K562 (cell line): ENCODE data around the gene COA7. TPM values are rescaled to one million over a fixed set of nuclear protein-coding genes. Genes with fewer than 3 reads are reported as not detected.

Experiments
- CREM ChIP-seq: IDR thresholded peaks from 2 replicates; pipeline ENCODE4 v1.6.1; 2014; ENCODE audit warnings: antibody characterized with exemption, low read depth
- E2F1 ChIP-seq: sonication (generic); formaldehyde crosslinking; IDR thresholded peaks from 2 replicates; pipeline ENCODE4 v1.8.1; 2023; ENCODE audit warnings: mild to moderate bottlenecking, missing genetic modification reagents, moderate library complexity
- EP400 ChIP-seq: fragments of 450-650 bp; IDR thresholded peaks from 2 replicates; pipeline ENCODE4 v1.6.1; 2017; ENCODE audit warnings: antibody characterized with exemption, mild to moderate bottlenecking, moderate library complexity
- FOS ChIP-seq: IDR thresholded peaks from 3 replicates; pipeline ENCODE4 v1.6.1; 2011; ENCODE audit not compliant: insufficient read length; ENCODE audit errors: extremely low read depth
- HSF4 ChIP-seq: fragments of 250-450 bp; sonication (Bioruptor Pico); IDR thresholded peaks from 2 replicates; pipeline ENCODE4 v2.1.2; 2022; ENCODE audit warnings: mild to moderate bottlenecking, moderate library complexity, borderline replicate concordance
- MEF2A ChIP-seq: IDR thresholded peaks from 2 replicates; pipeline ENCODE4 v1.6.1; 2011; ENCODE audit warnings: low read depth, mild to moderate bottlenecking, low read length, moderate library complexity; ENCODE audit not compliant: control insufficient read depth
- REST ChIP-seq, 2 experiments: fragments of 450-650 bp; formaldehyde crosslinking in 1 of 2; IDR thresholded peaks; 2 replicates each; pipeline versions ENCODE4 v1.4.0 to v1.6.1; 2014 to 2020; ENCODE audit warnings: mild to moderate bottlenecking in 2 of 2, borderline replicate concordance in 1 of 2, low read depth in 1 of 2
- SIN3B ChIP-seq: fragments of 450-650 bp; IDR thresholded peaks from 2 replicates; pipeline ENCODE4 v1.6.1; 2017; ENCODE audit warnings: low read depth, mild to moderate bottlenecking, moderate library complexity
- SLC30A9 ChIP-seq: fragments of 250-450 bp; sonication (Bioruptor Pico); IDR thresholded peaks from 2 replicates; pipeline ENCODE4 v1.8.0; 2022; ENCODE audit warnings: mild to moderate bottlenecking, moderate library complexity
- TAF1 ChIP-seq: IDR thresholded peaks from 2 replicates; pipeline ENCODE4 v1.6.1; 2011; ENCODE audit warnings: mild to moderate bottlenecking, low read length, moderate library complexity; ENCODE audit not compliant: insufficient read depth, control insufficient read depth, severe bottlenecking; ENCODE audit errors: extremely low read depth
- ZNF121 ChIP-seq: sonication (generic); formaldehyde crosslinking; conservative IDR thresholded peaks from 2 replicates; pipeline ENCODE4 v1.8.0; 2022; ENCODE audit warnings: missing genetic modification reagents
- ZNF668 ChIP-seq: fragments of 250-450 bp; sonication (Bioruptor Pico); IDR thresholded peaks from 2 replicates; pipeline ENCODE4 v1.8.0; 2022; ENCODE audit warnings: mild to moderate bottlenecking, inconsistent platforms
- ZNF780A ChIP-seq: fragments of 250-450 bp; sonication (Bioruptor Pico); IDR thresholded peaks from 2 replicates; pipeline ENCODE4 v1.5.0; 2021; ENCODE audit warnings: mild to moderate bottlenecking
- polyA plus RNA-seq, 8 experiments: library from polyadenylated mRNA; depleted of rRNA in 4 of 8; stranded (reverse) in 5 of 8; unstranded in 3 of 8; fragments of >200 nt; fragmentation: Nextera tagmentation in 2 of 8; fragmentation: Illumina TruSeq in 1 of 8; extraction: Ambion mirVana in 2 of 8; extraction: Trizol in 1 of 8; gene quantifications; 2 replicates each; pipeline versions ENCODE4 v1.2.1 to v1.2.3, GENCODE V29; 2011 to 2014; ENCODE audit warnings: inconsistent platforms in 1 of 8, missing spikeins in 1 of 8
- total RNA-seq, 7 experiments: library from RNA; depleted of rRNA in 6 of 7; stranded (reverse); fragments of >200 nt in 6 of 7; fragmentation: Illumina TruSeq in 2 of 7; extraction: Trizol in 2 of 7; gene quantifications; 2 replicates each; pipeline versions ENCODE4 v1.2.1 to v1.2.3, GENCODE V29; 2011 to 2021; ENCODE audit warnings: low replicate concordance in 1 of 7

The COA7 gene
- total and polyA plus RNA-seq, 9 of the 15 experiments (the other 6 are each of a cell fraction or from before 2014, with no cell fraction given), result 19.4 to 82.8 (median 51.0) TPM

- TF ChIP-seq FOS (peak; percentile 79), MEF2A (no peak), ZNF121 (CRISPR knock-in tag) (no peak), E2F1 (peak; percentile 79; the same call in 1 of the 2 replicates), HSF4 (CRISPR knock-in tag) (no peak), REST (IDR thresholded peaks at IDR 0.05; ENCODE audit: borderline replicate concordance) (peak; percentile 61), REST (CRISPR knock-in tag; IDR thresholded peaks at IDR 0.05; ENCODE audit: low read depth) (no peak), TAF1 (peak; percentile 26), ZNF668 (CRISPR knock-in tag) (no peak), EP400 (peak; percentile 96), SLC30A9 (no peak), ZNF780A (CRISPR knock-in tag) (no peak), CREM (peak; percentile 59), SIN3B (no peak)
These were observed 5.0 kb upstream of the COA7 start (continued) for GRCh38 chr1:52702886-52703787.
